Forelimb muscle (tissue), 1 donor: ENCODE measurements around the gene CNKSR3. TPM values are rescaled to one million over a fixed set of nuclear protein-coding genes. Genes with fewer than 3 reads are reported as not detected.
"Not testable (repeated sequence)": the region's sequence is repeated elsewhere in the genome, so short reads cannot be mapped to it uniquely, and the experiment has no call there.

Experiments
- DNase-seq: peaks from one replicate; pipeline ENCODE4 v3.0.0-alpha.2; 2013; ENCODE audit warnings: low read depth
- polyA plus RNA-seq: library from polyadenylated mRNA; unstranded; fragments of 120-200 nt; gene quantifications from one replicate; pipeline ENCODE4 v1.2.1, GENCODE V29; 2013; ENCODE audit not compliant: insufficient read length

CNKSR3 gene
- polyA plus RNA-seq, 1 donor = 13.4 TPM

- no peak for DNase-seq
Observed at GRCh38 chr6:154528310-154528915, 17.9 kb upstream of the CNKSR3 start.

- DNase-seq = no peak
Observed at GRCh38 chr6:154526996-154527395, 16.5 kb upstream of the CNKSR3 start.

GRCh38 chr6:154522576-154522975 is 12.1 kb upstream of the CNKSR3 start:
- no peak for DNase-seq

GRCh38 chr6:154521412-154521811 is 10.9 kb upstream of the CNKSR3 start:
- DNase-seq = no peak

GRCh38 chr6:154520280-154520679 is 9.8 kb upstream of the CNKSR3 start:
- DNase-seq = no peak

- DNase-seq = no peak
Observed at GRCh38 chr6:154518396-154518795, 7.9 kb upstream of the CNKSR3 start.

GRCh38 chr6:154516276-154516675 is 5.8 kb upstream of the CNKSR3 start:
- DNase-seq = no peak

GRCh38 chr6:154515826-154516225 is 5.3 kb upstream of the CNKSR3 start:
- no peak for DNase-seq

GRCh38 chr6:154515076-154515475 is 4.6 kb upstream of the CNKSR3 start:
- not testable (repeated sequence) for DNase-seq

- no peak for DNase-seq
Observed at GRCh38 chr6:154514481-154514880, 4.0 kb upstream of the CNKSR3 start.

GRCh38 chr6:154513601-154514320 is 3.3 kb upstream of the CNKSR3 start:
- DNase-seq = no peak

- no peak for DNase-seq
Observed at GRCh38 chr6:154512201-154512600, 1.7 kb upstream of the CNKSR3 start.

- no peak for DNase-seq
Observed at GRCh38 chr6:154511791-154512190, 1.3 kb upstream of the CNKSR3 start.

GRCh38 chr6:154509421-154510143 is 903 bp downstream of the CNKSR3 start:
- no peak for DNase-seq

GRCh38 chr6:154508573-154509375 is 1.7 kb downstream of the CNKSR3 start:
- DNase-seq = no peak

GRCh38 chr6:154506991-154507898 is 3.2 kb downstream of the CNKSR3 start:
- DNase-seq = no peak

GRCh38 chr6:154506582-154506981 is 3.9 kb downstream of the CNKSR3 start:
- DNase-seq = no peak

- DNase-seq = no peak
Observed at GRCh38 chr6:154506108-154506507, 4.4 kb downstream of the CNKSR3 start.

GRCh38 chr6:154504865-154505449 is 5.5 kb downstream of the CNKSR3 start:
- DNase-seq = no peak

- DNase-seq = no peak
Observed at GRCh38 chr6:154504102-154504501, 6.4 kb downstream of the CNKSR3 start.

GRCh38 chr6:154503658-154504057 is 6.8 kb downstream of the CNKSR3 start:
- no peak for DNase-seq
